ENCODE data around the gene MTG2.
A peak's percentile ranks its signal among the peaks of the same experiment; 100 is the strongest.

The MTG2 gene

GRCh38 chr20:62182469-62183425 is at the start of gene MTG2:
Gene MTG2 (plus strand): TSS chr20:62183028. CDS start chr20:62193421, 10,393 bp downstream.
- peak; percentile 90 for DNase-seq

- DNase-seq: no peak
Observed at GRCh38 chr20:62133051-62133845, 49.6 kb upstream of the MTG2 start.

GRCh38 chr20:62133864-62134263 is 49.0 kb upstream of the MTG2 start:
- no peak for DNase-seq

- no peak for DNase-seq
Observed at GRCh38 chr20:62134735-62135231, 48.0 kb upstream of the MTG2 start.

- DNase-seq: no peak
Observed at GRCh38 chr20:62135573-62136266, 47.1 kb upstream of the MTG2 start.

- peak; percentile 59 for DNase-seq
Observed at GRCh38 chr20:62136283-62137091, 46.3 kb upstream of the MTG2 start.

GRCh38 chr20:62137092-62137384 is 45.8 kb upstream of the MTG2 start:
- no peak for DNase-seq

- no peak for DNase-seq
Observed at GRCh38 chr20:62137478-62138203, 45.2 kb upstream of the MTG2 start.

GRCh38 chr20:62138204-62138543 is 44.7 kb upstream of the MTG2 start:
- no peak for DNase-seq

- DNase-seq: no peak
Observed at GRCh38 chr20:62138912-62139311, 43.9 kb upstream of the MTG2 start.

- DNase-seq: no peak
Observed at GRCh38 chr20:62139636-62140035, 43.2 kb upstream of the MTG2 start.

GRCh38 chr20:62141043-62141396 is 41.8 kb upstream of the MTG2 start:
- DNase-seq: no peak

- no peak for DNase-seq
Observed at GRCh38 chr20:62141397-62142251, 41.2 kb upstream of the MTG2 start.

GRCh38 chr20:62142252-62143080 is 40.4 kb upstream of the MTG2 start:
- DNase-seq: no peak

GRCh38 chr20:62143081-62143956 is 39.5 kb upstream of the MTG2 start, which contains the start of the genes PSMA7 and SS18L1:
Gene PSMA7 (minus strand): TSS chr20:62143394. CDS start chr20:62143303, 91 bp downstream.
Gene SS18L1 (plus strand): TSS chr20:62143769. CDS start chr20:62143821, 52 bp downstream.
- peak; percentile 77 for DNase-seq

GRCh38 chr20:62143957-62144825 is 38.6 kb upstream of the MTG2 start:
- DNase-seq: peak; percentile 28

GRCh38 chr20:62145688-62146018 is 37.2 kb upstream of the MTG2 start:
- no peak for DNase-seq
